Esophagus squamous epithelium (tissue), 4 donors: ENCODE data around the gene SRD5A3.

Source experiments
- POLR2A ChIP-seq, 4 donors: fragments of 450-650 bp; IDR thresholded peaks; one replicate each; pipeline ENCODE4 v1.6.1; 2017; ENCODE audit warnings: antibody characterized with exemption in 4 of 4, mild to moderate bottlenecking in 4 of 4, moderate library complexity in 3 of 4
- TF ChIP-seq, protein P1 (sequence below), 6 experiments: fragments of 450-650 bp in 4 of 6; fragments of 200-600 bp in 2 of 6; sonication (generic) in 2 of 6; IDR thresholded peaks; one replicate each; pipeline ENCODE4 v1.5.1; 2016 to 2019; ENCODE audit warnings: antibody characterized with exemption in 6 of 6, mild to moderate bottlenecking in 4 of 6, moderate library complexity in 4 of 6

DNA sequence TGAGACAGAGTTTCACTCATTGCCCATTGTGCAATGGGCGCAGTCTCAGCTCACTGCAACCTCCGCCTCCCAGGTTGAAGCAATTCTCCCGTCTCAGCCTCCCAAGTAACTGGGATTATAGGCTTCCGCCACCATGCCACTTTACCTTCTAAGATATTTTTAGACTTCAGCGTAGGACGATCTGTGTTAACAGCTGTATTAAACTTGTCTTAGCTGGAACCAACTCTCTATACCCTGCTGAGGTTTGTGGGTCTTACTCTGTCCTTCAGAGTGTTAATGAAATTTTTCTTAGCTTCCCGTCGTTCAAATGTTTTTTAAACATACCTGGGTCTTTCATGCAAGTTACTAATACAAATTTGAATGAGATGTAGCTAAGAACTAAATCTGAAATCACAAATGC is 64.4 kb downstream of the SRD5A3 start:
- TF ChIP-seq, protein P1, sequence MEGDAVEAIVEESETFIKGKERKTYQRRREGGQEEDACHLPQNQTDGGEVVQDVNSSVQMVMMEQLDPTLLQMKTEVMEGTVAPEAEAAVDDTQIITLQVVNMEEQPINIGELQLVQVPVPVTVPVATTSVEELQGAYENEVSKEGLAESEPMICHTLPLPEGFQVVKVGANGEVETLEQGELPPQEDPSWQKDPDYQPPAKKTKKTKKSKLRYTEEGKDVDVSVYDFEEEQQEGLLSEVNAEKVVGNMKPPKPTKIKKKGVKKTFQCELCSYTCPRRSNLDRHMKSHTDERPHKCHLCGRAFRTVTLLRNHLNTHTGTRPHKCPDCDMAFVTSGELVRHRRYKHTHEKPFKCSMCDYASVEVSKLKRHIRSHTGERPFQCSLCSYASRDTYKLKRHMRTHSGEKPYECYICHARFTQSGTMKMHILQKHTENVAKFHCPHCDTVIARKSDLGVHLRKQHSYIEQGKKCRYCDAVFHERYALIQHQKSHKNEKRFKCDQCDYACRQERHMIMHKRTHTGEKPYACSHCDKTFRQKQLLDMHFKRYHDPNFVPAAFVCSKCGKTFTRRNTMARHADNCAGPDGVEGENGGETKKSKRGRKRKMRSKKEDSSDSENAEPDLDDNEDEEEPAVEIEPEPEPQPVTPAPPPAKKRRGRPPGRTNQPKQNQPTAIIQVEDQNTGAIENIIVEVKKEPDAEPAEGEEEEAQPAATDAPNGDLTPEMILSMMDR (IDR thresholded peaks at IDR 0.05): no peak
- no peak for TF ChIP-seq POLR2A (IDR thresholded peaks at IDR 0.05)
